IPS-11a (cell line): ENCODE measurements around the gene CFAP77.

ENCODE experiments used
- H3K4me3 ChIP-seq: one replicate; pipeline ENCODE4 v1.5.1; 2013; ENCODE audit warnings: low read depth, low read length, control low read depth

Gene CFAP77

DNA sequence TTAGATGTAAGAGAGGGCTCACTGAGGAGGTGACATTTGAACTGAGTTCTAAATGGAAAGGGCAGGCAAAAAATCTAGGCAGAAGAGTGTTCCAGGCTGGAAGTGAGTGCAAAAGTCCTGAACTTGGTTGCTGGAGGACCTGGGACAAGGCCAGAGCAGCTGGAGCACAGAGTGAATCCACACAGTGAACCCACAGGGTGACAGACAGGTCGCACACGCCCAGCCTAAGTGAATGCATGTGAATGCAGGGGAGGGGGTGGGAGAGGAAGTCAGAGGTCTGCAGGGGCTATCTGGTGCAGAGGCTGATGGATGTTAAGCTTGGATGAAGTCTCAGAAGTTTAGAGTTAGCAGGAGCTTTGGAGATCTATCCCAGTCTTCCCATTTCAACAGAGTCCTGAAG is 2.8 kb upstream of the CFAP77 start:
- no peak overlapping the region for H3K4me3 ChIP-seq

DNA sequence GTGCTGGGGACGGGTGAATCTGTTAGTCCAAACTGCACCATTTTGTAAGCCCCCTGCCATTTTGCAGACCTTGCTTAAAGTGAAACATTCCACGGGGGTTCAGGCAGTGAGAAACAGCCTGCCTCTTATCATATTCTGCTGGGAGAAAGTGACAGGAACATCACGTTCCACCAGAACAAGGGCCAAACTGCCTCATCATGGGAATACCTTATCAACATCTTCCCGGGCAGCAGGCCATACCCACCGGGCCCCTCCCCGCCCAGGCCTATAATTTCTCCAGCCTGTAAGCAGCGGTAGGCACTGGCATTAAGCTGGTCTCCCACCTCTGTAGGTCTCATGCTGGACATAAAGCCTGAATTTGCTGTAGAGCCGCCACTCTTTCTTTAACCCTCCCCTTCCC is 1.5 kb upstream of the CFAP77 start:
- H3K4me3 ChIP-seq: no peak overlapping the region

DNA sequence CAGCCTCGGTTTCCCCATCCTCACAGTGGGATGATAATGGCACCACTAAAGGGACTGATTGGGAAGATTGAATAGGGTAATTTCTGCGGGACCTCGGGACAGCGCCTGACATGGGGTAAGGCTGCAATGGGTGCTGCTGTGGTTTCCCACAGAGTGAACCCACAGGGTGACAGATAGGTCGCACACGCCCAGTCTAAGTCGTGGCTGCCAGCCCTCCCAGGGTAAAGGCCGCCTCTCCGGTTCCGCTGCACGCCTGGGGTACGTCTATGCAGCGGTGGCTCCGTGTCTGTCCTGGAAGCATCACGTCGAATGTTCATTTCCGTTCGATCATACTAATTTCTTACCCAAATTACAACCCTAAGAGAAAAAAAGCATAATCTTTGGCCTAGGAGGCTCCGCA is 631 bp downstream of the CFAP77 start:
- peak overlapping the region; percentile 54 for H3K4me3 ChIP-seq

DNA sequence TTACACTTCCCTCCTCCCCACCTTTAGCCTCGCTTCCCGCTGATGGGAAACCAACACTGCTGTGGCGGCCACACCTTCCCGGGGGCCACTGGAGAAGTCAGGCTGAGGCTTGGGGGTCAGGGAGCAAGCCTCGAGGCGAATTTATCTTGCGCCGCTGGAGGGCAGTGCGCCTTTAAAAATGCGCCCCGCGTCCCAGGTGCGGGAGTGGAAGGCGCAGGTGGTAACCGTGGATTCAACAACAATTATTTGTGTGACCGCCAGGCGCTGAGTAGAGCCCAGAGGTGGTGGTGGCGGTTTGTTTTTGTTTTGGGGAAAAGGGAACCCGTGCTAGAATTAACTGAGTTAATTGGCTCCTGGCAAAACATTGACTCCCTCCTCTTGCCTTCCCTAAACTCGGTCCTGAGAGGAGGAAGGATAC is 1.1 kb downstream of the CFAP77 start:
- peak overlapping the region; percentile 54 for H3K4me3 ChIP-seq

DNA sequence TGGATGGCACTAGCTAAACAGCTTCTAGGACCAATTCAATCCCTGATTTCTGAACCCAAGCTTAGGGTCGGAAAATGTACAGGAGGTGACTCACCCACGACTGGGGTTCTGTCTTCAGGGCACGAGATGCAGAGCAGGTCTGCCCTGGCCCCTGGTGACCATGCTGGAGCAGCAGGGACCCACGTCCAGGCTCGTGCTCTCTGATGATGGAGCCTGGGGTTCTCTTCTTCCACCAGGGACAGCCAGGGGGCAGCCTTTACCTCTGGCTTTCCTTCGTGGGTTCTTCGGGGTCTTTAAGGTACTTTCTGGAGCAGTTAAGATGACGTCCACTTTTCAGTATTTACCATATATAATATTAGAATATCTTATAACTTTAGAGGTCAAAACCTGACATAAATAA is 2.1 kb downstream of the CFAP77 start:
- H3K4me3 ChIP-seq: no peak overlapping the region

DNA sequence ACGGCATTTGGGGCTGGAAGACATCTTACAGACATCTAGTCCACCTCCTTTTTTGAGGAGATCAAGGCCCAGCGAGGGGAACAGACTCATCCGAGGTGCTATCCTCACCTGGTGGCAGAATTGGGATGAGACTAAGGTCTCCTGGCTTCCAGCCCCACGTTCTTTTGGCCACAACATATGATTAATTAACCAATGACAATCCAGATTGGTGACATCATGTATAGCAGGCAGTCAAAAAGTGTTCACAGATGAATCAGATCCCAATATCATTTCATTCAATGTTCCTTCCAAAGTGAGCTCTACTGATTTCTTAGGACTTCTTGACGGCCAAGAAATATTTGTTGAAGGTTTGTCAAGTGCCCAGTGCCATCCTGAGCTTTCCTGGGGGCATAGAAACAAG is 3.9 kb downstream of the CFAP77 start:
- no peak overlapping the region for H3K4me3 ChIP-seq

DNA sequence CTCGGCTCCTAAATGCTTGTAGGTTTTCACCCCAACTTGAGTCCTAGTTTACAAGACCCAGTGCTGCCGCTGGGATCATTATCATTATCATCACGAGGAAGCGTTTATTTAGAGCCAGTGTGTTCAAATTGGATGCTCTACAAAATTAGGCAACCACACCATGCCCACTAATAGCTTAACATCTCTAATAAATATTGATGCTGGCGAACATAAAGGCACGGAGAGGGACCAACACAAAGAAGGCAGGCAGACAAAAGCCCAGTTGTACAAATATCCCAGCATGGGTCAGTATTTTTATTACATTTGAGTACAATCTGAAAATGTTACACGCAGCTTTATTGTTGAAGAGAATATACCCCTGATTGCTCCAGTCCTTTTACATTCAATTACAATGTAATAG is 4.7 kb downstream of the CFAP77 start:
- no peak overlapping the region for H3K4me3 ChIP-seq

DNA sequence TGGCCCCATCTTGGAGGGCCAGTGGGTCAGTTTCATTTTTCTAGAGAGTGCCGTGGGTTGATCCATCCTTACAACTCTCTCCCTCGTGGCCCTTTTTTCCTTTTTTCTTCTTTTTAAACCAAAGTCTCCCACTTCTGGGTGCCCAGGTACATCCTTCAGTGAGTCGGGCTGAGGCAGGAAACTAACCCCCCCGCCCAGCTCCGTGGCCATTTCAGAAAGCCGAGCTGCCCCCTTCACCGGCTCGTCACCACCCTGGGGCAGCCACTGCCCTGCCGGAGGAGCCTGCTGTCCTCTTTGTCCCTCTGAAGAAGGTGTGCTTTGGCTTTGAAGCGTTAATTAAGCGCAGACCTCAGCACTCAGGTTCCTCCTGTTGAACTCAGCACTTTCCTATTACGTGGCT is 5.2 kb downstream of the CFAP77 start:
- no peak overlapping the region for H3K4me3 ChIP-seq

DNA sequence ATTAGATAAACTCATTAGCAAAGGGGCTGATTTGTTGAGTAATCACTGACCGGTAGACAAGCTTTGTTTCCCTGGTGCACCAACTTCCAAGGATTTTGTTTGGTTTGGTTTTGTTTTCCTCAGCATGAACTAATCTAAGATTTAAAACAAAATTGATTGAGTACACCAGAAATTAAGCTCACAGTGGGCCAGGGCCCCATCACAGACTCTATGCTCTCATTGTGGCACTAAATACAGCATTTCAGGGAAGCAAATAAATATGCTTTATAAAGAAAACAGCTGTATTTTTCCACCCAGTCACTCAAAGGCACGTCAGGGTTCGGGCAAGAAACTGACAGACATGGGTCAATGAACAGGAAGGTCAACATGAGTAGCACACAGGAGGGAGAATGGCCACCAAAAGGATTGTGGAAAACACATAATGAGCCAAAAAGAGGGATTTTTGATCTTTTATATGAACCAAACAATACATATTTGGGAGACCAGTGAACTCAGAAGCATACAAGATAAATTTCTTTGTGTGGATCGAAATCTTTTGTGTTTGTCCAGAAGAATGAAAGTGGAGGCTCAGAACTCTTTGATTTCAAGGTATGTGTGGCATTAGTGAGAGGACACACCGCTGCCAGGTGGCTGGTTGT is 8.8 kb downstream of the CFAP77 start:
- no peak overlapping the region for H3K4me3 ChIP-seq

DNA sequence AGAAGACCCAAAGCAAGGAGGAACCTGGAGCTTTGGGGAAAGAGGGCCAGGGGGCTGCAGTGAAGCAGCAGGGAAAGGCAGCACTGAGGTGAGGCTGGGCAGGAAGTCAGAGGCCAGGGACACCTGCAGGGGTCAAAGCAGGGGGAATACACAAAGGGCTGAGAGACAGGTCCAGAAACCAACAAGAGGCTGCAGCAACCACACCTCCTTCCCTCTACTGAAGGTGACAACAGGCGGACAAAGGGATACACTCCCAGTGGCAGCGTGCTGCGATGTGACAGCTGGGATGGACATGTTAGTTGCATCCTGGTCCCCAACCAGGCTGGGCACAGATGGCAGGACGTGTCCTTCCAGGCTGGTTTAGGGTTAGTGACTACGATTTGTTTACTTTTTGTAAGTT is 12.6 kb downstream of the CFAP77 start:
- no peak overlapping the region for H3K4me3 ChIP-seq

DNA sequence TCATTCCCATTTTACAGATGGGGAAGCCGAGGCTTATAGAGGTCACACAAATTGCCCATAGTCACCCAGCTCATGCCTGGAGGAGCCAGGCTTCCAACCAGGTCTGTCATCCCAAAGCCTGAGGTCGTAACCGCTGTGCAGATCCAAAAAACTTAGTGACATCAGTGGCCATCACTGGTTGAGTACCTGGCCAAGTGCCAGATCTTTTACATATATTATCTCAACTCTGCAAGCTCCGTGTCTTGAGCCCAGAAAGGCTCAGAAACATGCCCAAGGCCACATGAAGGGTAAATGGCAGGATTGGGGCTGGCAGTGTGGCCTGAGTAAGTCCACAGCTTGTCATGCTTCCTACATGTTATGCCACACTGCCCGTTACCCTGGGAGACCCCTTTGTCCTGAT is 13.5 kb downstream of the CFAP77 start:
- no peak overlapping the region for H3K4me3 ChIP-seq

DNA sequence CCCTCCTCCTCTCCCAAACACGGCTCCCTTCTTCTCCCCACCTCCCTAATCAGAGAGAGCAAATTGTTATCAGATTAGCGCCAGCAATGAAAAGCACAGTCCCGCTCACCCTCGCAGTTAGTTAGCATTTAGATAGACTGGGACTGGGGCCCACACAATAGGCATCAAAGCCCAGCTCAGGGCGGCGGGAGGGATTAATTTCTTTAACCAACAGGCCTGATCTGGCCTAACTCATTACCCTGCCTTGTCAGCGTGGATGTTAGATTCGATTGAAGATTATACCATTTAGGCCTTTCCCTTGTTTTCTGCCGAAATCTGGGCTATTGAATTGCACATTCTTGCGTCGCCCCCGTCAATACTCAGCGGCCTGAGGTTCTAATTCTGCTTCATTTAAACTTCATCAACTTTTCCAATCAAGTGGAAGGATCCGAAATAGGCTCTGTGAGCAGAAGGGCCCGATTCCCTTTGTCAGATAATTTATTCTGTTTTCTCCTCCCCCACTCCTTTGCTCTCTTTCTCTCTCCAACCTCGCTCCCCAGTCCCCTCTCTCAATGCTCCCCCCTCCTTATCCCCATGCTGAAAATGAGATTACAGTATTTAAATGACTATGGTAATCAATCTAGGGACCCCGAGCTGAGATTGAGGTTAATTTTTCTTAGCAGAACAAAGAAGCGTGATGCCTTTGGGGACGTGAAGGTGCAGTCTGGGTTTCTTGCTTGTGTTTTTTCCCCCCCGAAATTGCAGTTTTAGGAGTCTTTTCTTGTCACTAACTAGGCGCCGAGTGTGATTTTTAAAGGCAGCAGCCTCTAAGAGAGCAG is 15.1 kb downstream of the CFAP77 start:
- no peak overlapping the region for H3K4me3 ChIP-seq

DNA sequence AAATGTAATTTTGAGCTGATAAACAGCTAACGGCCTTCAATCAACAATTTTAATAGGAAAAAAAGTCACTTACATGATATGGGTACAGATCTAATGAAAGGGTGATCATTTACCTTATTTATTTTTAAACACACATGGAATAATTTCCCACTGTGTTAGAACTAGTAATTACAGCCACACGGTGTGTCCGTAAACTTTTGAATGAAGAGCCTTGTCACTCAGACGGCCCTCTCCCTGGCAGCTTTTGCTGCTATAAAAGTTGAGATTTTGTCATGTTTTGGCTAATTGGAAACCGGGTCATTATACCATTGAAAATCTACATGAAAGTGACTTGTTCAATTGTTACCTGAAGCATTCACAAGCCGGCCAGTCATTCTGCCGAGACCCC is 15.7 kb downstream of the CFAP77 start:
- no peak overlapping the region for H3K4me3 ChIP-seq

DNA sequence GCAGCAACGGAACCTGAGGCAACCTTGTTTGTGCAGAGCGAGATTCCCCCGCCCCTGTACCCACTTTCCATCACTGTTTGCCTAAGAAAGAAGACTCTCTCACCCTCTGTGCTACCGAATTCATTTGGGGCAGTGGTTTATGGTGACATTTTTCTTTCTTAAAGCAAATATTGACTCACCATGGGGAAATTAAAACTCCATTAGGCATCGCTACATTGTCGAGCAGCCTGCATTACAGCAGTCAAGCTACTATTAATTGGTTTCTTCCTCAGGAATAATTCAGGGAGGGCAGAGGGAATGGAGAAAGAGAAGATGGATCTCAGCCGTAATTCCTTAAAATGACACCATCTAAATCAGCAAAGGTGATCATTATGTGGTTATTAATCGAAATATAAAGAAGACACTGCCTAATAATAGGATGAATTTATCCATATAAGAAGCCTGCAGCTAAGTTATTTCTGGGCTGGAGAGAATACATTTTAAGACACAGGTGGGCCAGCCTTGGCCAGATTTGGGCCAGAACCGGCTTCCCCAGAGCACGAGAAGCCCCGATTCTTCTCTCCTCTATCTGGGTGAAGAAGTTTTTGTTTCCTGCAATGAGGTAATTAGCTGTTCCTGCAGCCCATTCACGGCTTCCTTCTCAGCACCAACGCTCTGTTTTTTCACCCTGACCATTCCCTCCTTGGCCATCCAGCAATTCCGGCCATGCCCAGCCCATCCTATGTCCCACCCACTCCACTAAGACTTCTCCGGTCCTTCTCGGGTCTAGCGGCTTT is 16.8 kb downstream of the CFAP77 start:
- no peak overlapping the region for H3K4me3 ChIP-seq

DNA sequence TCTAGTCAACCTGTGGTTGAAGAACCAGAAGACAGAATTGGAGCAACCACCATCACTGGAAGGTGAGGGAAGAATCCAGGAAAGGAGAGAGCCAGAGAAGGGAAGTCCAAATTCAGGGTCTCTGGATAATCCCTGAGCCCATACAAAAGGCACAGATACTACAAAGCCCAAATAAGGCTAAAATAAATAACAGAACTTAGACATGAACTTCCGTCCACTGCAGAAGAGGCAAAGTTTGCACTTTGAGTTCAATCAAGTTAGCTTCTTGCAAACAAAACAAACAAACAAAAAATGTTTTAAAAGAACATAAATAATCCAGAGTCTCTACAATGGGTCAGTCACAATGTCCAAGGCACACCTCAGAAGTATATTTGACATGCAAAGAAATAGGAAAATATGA is 21.0 kb downstream of the CFAP77 start:
- no peak overlapping the region for H3K4me3 ChIP-seq

DNA sequence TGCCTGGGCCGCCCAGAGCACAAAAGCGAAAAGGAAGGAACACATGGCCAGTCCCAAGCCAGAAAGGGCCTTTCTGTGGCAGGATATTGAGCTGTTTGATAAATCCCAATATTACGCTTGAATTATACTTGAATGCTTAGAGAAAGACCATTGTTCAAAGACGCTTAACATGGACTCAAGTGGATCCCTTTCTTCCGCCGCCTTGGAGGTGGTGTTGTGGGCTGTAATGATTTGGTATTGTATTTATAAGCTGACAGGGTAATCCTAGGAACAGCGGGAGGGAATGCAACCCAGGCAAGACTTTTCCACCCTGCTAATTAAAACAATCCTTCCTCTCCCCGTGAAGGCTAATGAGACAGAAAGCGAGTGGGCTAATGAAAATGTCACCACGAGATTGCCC is 24.9 kb downstream of the CFAP77 start:
- H3K4me3 ChIP-seq: no peak overlapping the region

DNA sequence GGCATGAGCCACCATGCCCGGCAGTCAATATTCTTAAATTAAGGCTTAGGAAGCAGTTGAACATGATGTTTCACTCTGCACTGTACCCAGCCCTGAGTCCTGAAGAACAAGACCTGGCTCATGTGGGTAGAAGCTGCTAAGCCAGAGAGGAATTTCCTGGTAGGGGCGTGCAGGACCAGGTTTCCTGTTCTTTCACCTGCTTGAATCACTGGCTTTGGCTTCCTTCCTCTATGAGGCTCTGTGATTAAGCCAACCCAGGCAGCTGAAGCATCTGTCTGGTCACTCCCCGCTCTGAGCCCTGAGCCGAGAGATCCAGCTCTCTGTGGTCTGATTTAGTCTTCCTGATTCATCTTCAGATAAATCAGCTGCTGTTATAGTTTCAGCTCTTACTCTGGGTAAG is 29.1 kb downstream of the CFAP77 start:
- H3K4me3 ChIP-seq: no peak overlapping the region

DNA sequence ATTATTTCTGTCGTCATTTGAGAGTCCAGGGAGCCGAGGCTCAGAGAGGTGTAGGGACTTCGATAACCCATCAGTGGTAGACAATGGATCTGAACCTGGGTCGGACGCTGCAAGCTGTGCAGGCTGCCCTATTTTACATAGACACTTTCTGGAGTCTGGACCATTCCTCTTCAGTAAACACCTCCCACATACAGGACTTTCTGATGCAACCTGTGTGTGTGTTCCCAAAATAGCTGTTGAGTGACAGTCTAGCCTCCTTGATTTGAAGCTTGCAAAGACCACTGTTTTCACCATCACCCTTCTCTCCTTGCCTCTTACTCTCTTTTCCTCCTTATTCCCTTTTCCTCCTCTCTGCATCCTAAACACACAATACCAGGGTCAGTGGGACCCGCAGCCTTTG is 30.7 kb downstream of the CFAP77 start:
- H3K4me3 ChIP-seq: no peak overlapping the region

DNA sequence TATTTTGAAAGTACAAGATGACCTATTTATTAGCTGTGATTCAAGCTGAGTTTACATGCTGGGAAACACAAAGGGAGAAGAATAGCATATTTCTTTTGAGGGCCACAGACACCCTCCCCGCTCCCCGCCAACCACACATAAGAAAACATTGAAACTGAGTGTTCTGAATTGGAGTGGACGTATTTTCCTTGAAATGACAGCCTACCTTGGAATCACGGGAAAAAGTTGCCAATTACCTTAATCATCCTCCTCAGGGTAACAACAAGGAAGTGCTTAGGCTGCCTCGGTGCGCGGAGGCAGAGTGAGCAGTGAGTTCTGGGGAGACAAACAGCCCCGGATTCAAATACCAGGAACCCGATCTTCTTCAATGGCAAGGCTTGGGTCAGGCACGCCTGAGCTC is 31.4 kb downstream of the CFAP77 start:
- H3K4me3 ChIP-seq: no peak overlapping the region

DNA sequence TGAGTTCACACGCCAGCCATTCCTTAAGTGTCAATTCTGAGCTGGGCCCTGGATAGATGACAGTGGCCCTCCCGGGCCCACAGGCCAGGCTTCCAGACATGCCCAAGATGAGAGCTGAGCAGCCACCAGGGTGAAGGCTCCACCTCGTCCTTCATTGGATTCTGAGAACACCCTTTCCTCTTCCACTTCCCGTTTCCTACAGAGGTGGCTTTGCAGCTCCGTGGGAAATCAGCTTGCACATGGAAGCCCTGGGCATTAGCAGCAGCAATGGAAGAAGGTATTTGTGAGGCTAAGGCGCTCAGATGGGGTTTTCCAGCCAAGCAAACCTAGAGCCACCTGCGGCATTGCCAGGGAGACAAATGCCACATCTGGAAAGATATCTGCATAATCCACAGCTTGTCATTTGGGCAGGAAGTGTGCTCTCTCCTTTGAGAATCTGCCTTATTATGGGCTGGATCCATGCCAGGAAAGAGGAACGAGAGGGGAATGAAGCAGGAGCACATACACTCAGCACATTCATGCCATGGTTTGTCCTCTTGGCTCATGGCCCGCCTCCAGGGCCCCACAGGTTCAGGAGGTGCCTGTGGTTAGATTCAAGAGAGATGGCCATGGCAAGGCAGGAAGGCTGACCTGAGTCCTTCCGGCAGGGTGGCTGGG is 34.1 kb downstream of the CFAP77 start:
- H3K4me3 ChIP-seq: no peak overlapping the region

DNA sequence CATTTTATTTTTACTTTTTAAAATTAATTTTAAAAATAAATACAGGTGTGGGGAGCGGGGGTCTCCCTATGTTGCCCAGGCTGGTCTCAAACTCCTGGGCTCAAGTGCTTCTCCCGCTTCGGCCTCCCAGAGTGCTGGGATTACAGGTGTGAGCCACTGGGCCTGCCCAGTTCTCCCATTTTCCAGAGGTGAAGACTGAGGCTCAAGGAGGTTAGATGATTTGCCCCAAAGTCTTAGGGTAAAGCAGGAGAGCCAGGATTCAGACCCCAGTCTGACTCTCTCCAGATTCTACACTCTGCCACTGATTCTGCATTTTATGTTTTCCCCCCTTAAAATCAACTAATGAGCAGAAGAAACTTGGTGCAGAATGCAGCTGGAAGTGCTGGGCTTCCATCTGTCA is 36.9 kb downstream of the CFAP77 start:
- H3K4me3 ChIP-seq: no peak overlapping the region

DNA sequence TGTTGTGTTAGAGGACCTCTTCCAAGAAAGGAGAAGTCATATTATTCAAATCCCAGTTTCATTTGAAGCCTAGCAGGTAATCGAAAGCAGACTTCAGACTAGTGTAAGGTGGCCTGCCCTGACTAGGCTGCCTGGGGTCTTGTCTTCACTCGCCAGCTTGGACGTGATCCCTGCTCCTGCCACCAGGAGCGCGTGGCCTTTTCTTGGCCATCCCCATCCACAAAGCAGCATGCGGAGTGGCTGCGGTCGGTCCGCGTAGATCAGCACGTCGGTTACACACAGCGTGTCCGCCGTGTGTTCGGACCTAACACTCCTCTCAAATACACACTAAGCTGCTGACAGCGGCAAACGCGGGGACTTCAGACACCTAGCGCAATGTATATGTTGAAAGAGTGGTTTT is 37.3 kb downstream of the CFAP77 start:
- H3K4me3 ChIP-seq: no peak overlapping the region
